ENCODE measurements around the gene MGAM2. TPM values are rescaled to one million over a fixed set of nuclear protein-coding genes. Genes with fewer than 3 reads are reported as not detected.

MGAM2 gene
- total and polyA plus RNA-seq, 10 donors = 0.03 to 12.1 (median 3.0) TPM

DNA sequence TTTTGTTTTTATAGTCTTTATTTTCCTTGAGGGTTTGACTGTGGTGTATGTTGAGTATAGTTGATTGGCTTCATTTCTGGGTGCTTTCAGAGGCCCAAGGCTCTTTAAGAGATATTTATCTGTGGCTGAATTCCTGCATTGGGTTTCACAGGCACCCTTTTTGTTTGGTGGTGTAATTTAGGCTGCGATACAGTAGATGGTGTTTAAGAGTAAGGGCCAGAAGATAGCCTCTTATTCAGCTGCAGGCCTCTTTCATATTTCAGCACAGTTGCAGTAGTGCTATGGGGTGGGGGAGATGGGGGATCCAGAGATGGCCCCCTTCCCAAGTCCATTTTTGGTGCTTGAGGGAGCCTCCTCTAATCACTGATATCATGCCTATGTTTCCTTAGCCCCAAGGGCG is 69.7 kb downstream of the MGAM2 start:
- H3K4me3 ChIP-seq = no peak overlapping the region
- H3K4me1 ChIP-seq = no peaks in the 10 kb centered on the region
- intact Hi-C loops (cut with DNase I; ENCODE audit: low total_unique reads) = no loop called here
- 68 to 95% (median 83%) methylated on average over 2 of the region's 2 CpGs for WGBS, 5 donors
- H3K36me3 ChIP-seq = no peaks in the 10 kb centered on the region
- no peak for TF ChIP-seq POLR2A (IDR thresholded peaks at IDR 0.05)
- H3K27me3 ChIP-seq (replicated peaks in 1 of 7) = no peaks in the 10 kb centered on the region
- no peak overlapping the region for H3K27ac ChIP-seq
- H3K9me3 ChIP-seq = no peaks in the 10 kb centered on the region
- no peak for DNase-seq

DNA sequence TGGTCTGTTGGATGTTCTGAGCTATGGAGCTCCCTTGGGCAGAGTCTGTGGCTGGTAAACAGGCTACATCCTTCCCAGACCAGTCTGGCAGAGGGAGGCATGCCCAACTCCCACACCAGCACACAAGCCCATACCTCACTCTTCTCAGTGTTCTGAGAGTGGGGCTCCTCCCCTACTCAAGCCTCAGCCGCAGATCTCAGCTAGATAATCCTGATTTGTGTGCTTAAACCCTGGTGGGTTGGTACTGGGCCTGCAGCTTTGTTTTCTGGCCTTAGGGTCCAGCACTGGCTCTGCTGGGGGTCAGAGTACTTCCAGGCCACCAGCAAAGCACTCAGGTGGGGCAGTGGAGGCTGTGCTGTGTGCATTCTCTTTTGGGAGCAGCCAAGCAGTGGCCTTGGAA is 70.4 kb downstream of the MGAM2 start:
- intact Hi-C loops (cut with DNase I; ENCODE audit: low total_unique reads) = no loop called here

DNA sequence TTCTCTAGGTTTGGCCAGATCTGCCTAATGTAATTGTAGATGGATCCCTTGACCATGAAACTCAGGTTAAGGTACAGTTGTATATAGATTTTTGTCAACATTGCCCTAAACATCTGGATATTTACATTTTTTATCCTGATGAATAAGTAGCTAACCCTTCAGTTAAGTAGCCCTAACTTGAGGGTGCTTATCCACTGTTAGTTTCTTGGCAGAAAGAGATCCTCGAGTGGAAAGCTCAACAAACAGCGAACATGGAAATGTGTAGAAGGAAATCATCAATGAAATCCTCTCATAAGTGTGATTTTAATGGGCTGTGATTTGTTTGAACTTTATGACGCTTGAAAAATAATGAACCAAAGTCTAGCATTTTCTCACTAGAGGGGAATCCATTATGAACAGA is 73.6 kb downstream of the MGAM2 start:
- TF ChIP-seq, protein P1, sequence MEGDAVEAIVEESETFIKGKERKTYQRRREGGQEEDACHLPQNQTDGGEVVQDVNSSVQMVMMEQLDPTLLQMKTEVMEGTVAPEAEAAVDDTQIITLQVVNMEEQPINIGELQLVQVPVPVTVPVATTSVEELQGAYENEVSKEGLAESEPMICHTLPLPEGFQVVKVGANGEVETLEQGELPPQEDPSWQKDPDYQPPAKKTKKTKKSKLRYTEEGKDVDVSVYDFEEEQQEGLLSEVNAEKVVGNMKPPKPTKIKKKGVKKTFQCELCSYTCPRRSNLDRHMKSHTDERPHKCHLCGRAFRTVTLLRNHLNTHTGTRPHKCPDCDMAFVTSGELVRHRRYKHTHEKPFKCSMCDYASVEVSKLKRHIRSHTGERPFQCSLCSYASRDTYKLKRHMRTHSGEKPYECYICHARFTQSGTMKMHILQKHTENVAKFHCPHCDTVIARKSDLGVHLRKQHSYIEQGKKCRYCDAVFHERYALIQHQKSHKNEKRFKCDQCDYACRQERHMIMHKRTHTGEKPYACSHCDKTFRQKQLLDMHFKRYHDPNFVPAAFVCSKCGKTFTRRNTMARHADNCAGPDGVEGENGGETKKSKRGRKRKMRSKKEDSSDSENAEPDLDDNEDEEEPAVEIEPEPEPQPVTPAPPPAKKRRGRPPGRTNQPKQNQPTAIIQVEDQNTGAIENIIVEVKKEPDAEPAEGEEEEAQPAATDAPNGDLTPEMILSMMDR (IDR thresholded peaks at IDR 0.05 in 8 of 11, conservative IDR thresholded peaks at IDR 0.05 in 3 of 11) = no peak
- TF ChIP-seq POLR2AphosphoS5 (IDR thresholded peaks at IDR 0.05) = no peak
- TF ChIP-seq POLR2A (IDR thresholded peaks at IDR 0.05) = no peak
- H3K4me1 ChIP-seq = peaks cover 0 to 14% (median 0%) of the 10 kb centered on the region in 6 donors
- H3K27me3 ChIP-seq (replicated peaks in 1 of 7) = no peaks in the 10 kb centered on the region
- intact Hi-C loops (cut with DNase I; ENCODE audit: low total_unique reads) = loop anchor here (5.0 kb wide), 1 partner anchor 208 kb away; no protein-coding TSS in a partner anchor
- no peak overlapping the region for H3K4me3 ChIP-seq
- no peak for DNase-seq
- no peak overlapping the region for H3K27ac ChIP-seq
- H3K9me3 ChIP-seq = no peaks in the 10 kb centered on the region
- 73 to 88% (median 85%) methylated on average over 3 of the region's 3 CpGs for WGBS, 5 donors
- H3K36me3 ChIP-seq = no peaks in the 10 kb centered on the region

More for the DNA sequence above, 70.4 kb downstream of the MGAM2 start:
- 87 to 94% (median 89%) methylated on average over 1 of the region's 1 CpG; no CpG with 5 or more reads in 1 of the 5 donors for WGBS, 5 donors
- no peak for DNase-seq
- H3K27ac ChIP-seq = no peak overlapping the region
- H3K36me3 ChIP-seq = no peaks in the 10 kb centered on the region
- no peaks in the 10 kb centered on the region for H3K9me3 ChIP-seq
- no peaks in the 10 kb centered on the region for H3K4me1 ChIP-seq
- H3K4me3 ChIP-seq = no peak overlapping the region
- H3K27me3 ChIP-seq (replicated peaks in 1 of 7) = no peaks in the 10 kb centered on the region
- TF ChIP-seq POLR2A (IDR thresholded peaks at IDR 0.05) = no peak
- TF ChIP-seq, protein P1 (IDR thresholded peaks at IDR 0.05 in 8 of 11, conservative IDR thresholded peaks at IDR 0.05 in 3 of 11) = no peak

DNA sequence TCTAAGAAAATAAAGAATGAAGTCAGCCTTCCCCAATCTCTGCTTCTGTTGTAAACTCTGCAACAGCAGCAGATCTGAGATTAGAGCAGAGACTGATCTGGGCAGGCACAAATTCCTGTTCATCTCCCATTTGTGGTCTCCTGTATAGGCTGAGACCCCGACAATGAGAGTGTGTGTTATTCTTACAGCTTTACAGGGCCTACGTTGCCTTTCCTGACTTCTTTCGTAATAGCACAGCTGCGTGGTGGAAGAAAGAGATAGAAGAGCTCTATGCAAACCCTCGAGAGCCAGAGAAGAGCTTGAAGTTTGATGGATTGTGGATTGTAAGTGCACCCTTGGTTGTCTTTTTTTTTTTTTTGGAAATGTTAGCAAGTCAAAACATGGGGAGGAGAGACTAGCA is 74.3 kb downstream of the MGAM2 start:
- no peaks in the 10 kb centered on the region for H3K36me3 ChIP-seq
- H3K27ac ChIP-seq = no peak overlapping the region
- H3K27me3 ChIP-seq (replicated peaks in 1 of 7) = no peaks in the 10 kb centered on the region
- TF ChIP-seq, protein P1 (IDR thresholded peaks at IDR 0.05 in 8 of 11, conservative IDR thresholded peaks at IDR 0.05 in 3 of 11) = no peak
- TF ChIP-seq POLR2A (IDR thresholded peaks at IDR 0.05) = no peak
- TF ChIP-seq POLR2AphosphoS5 (IDR thresholded peaks at IDR 0.05) = no peak
- intact Hi-C loops (cut with DNase I; ENCODE audit: low total_unique reads) = loop anchor here (5.0 kb wide), 1 partner anchor 208 kb away; no protein-coding TSS in a partner anchor
- no peak for DNase-seq
- H3K9me3 ChIP-seq = no peaks in the 10 kb centered on the region
- H3K4me1 ChIP-seq = peaks cover 0 to 14% (median 0%) of the 10 kb centered on the region in 6 donors
- WGBS, 5 donors = 38 to 59% (median 45%) methylated on average over 5 of the region's 5 CpGs
- no peak overlapping the region for H3K4me3 ChIP-seq

DNA sequence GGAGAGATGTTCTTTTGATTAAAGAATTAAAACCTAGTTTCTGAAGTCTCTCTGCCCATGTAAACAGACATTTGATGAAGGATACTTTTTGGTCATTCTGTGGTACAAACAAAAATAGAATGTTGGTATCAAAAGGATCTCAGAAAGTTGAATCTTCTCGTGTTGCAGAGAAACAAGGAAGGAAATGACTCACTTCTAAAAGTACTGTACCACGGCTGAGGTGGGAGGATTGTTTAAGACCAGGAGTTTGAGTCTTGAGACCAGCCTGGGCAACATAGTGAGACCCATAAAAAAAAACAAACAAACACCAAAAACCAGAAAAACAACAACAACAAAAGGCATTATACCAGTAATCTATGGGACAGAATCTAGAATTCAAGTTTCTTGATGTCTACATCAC is 76.6 kb downstream of the MGAM2 start:
- DNase-seq = no peak
- 3 to 18% (median 7%) methylated on average over 2 of the region's 2 CpGs for WGBS, 5 donors
- Histone ChIP-seq H3K4me3 (no peak overlapping the region), H3K36me3 (no peaks in the 10 kb centered on the region), H3K4me1 (peaks cover 0 to 14% (median 0%) of the 10 kb centered on the region in 6 donors), H3K27ac (no peak overlapping the region), H3K9me3 (no peaks in the 10 kb centered on the region), H3K27me3 (replicated peaks in 1 of 7) (no peaks in the 10 kb centered on the region)
- TF ChIP-seq, protein P1 (IDR thresholded peaks at IDR 0.05 in 8 of 11, conservative IDR thresholded peaks at IDR 0.05 in 3 of 11) = no peak
- TF ChIP-seq POLR2AphosphoS5 (IDR thresholded peaks at IDR 0.05) (no peak), POLR2A (IDR thresholded peaks at IDR 0.05) (no peak)
- intact Hi-C loops (cut with DNase I; ENCODE audit: low total_unique reads) = loop anchor here (5.0 kb wide), 1 partner anchor 211 kb away; no protein-coding TSS in a partner anchor

Measured in spleen (tissue), 11 donors.